ENCODE measurements around the gene TMEM129.
A peak's percentile ranks its signal among the peaks of the same experiment; 100 is the strongest.

The TMEM129 gene, protein sequence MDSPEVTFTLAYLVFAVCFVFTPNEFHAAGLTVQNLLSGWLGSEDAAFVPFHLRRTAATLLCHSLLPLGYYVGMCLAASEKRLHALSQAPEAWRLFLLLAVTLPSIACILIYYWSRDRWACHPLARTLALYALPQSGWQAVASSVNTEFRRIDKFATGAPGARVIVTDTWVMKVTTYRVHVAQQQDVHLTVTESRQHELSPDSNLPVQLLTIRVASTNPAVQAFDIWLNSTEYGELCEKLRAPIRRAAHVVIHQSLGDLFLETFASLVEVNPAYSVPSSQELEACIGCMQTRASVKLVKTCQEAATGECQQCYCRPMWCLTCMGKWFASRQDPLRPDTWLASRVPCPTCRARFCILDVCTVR

DNA sequence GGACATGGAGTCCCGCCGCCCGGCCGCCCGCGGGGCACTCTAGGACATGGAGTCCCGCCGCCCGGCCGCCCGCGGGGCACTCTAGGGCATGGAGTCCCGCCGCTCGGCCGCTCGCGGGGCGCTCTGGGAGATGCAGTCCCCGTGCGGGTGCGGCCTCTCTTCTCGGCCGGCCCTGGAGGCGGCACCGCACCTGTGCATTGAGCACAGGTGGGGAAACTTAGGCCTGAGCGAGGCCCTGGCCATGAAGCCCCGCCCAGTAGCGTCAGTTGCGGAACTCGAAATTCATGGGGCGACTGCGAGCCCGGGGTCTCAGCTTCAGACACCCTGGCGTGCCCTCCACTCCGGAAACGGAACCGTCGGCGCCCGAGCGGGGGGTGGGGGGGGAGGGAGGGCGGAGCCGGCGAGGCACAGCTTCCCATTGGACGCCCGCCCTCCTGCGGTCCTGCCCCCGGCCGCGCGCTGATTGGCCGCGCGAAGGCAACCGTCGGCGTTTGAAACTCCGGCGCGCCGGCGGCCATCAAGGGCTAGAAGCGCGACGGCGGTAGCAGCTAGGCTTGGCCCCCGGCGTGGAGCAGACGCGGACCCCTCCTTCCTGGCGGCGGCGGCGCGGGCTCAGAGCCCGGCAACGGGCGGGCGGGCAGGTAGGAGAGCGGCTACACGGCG is at the start of gene TMEM129, which contains the start of gene TACC3:
TMEM129 (minus strand) TSS at position 321 of the 663 bp plus-strand sequence. CDS start 486 bp downstream, outside the sequence.
TACC3 (plus strand) TSS at position 519 of the 663 bp plus-strand sequence. CDS start 1,901 bp downstream, outside the sequence.
- DNase-seq: peak; percentile 59 to 86

DNA sequence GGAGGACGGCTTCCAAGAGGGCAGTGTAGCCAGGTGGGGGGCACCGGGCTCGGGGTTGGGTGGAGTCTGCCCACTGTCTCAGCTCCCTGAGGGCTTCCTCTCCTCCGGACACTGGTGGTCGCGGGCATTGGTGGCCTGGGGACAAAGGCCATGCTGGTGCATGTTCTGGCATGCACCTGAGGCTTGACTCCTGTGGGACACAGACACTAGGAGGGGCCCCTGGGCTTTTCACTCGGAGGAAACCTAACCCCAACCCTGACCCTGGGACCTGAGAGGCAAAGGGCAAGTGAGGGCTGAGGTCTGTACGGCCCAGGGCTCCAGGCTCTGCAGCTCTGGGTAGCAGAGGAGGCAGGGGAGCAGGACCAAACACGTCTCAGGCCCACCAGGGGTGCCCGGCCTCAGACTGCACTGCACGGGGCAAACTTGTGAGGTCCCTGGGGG is 49.7 kb upstream of the TMEM129 start:
- no peak for DNase-seq

DNA sequence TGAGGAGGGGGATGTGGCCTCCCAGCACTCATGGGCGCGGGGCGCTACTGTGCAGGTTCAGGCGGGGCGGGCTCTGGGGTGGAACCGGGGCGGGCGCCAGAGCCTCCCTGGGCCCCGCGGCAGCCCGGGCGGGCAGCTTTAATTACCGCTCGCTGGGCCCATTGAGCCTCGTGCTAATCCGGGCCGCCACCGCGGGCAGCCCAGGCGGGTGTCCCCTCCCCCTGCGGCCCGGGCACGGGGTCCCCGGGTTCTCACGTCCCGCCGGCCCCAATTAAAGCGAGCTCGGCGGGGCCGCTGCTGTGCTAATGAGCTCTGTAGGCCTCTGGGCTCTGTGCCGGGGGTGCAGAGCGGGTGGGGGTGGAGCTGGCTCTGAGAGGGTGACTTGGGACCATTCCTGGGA is 49.1 kb upstream of the TMEM129 start:
- DNase-seq: no peak

DNA sequence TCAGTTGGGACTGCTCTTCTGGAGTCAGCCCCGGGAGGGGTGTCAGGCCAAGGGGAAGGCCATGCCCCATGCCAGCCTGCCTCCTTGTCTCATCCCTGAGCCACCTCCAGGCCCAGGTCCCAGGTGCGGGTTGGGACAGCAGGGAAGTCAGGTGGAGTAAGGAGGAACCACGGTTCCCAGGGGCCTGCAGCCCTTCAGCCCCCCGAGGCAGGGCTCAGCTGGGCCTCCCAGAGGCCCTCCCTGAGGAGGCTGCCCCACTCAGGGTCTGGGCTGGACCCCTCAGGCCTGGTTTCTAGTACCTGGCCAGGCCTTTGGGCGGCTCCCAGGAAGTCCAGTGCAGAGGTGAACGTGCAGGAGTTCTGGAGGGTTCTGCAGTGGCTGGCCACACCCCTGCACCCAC is 48.6 kb upstream of the TMEM129 start:
- no peak for DNase-seq

DNA sequence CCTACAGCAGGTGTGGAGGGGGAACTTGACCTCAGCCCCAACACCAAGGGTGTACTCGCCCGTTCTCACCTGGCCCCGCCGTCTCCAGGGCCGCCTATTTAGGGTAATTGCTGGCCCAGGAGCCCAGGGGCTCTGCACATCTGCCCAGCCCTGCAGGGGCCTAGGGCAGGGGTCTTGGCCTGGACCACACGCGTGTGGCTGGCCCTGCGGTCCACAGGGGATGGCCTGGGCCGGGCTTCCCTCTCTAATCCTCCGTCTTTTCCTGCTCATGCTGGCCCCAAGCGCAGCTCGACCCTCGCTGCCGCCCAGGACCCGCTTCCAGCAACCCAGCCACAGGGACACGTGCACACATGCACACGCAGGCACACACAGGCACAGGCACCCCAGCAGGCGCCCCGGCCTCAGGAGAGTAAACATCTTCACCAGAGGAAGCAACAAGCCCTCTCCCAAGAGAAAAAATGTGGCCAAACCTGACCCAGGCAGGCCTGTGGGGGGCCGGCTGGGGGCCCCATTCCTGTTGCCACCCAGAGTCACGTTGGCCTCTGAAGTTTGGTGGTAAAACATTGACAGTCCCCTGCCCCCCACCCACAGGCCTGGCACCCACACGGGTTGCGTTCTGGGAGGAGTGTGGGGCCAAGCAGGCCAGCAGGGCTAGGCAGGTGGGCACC is 47.4 kb upstream of the TMEM129 start:
- DNase-seq: no peak

DNA sequence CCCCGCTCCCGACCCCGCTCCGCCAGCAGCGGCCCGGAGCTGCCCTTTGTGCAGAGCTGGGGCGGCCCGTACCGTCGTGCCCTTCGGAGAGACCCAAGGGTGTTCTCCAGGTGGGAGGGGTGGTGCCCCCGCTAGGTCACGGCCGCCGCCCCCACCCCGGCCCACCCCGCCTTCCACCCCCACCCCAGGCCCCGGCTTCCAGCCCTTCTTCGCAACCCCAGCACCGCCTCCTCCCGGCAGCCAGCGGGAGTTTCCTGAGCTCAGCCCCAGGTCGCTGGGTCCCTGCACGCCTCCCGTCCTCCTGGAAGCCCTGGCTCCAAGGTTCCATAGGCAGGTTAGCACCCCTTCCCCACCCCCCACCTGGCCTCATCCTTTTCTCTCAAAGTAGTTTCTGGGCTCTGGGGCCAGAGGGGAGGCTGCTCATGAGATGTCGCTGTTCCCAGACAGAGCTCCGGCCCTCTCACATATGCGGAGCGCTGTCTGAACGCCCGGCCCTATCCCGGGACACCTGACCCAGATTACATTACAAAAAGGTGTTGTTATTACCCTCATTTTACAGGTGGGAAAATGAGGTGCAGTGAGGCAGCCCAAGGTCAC is 46.7 kb upstream of the TMEM129 start:
- no peak for DNase-seq

DNA sequence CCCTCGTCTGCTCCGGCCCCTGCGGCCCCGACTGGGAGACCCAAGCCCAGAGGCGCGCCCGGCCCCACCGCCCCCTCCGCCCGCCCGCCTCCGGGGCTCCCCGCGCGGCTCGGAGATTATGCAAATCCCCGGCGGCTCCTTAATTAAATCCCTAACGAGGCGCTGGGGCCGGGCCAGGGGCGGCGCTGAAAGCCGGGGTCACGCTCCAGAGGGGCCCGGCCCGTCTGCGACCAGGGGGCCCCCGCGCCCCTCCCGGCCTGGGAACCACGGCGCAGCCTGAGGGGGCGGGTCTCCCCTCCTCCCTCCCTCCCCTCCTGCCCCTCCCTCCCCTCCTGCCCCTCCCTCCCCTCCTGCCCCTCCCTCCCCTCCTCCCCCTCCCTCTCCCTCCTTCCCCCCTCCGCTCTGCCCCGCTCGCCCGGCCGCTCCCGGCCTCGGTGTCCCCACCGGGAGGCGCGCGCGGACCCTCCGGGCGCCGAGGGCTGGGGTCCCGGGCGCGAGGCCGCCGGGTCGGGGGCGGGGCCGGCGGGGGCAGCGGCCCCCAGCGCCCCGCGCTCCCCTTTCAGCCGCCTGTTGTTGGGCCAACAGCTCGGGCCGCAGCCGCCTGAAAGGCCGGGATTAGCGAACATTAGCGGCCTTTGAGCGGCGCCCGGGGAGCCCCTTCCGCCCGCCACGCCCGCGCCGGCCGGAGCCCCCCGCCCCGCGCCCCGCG is 46.1 kb upstream of the TMEM129 start:
- DNase-seq: no peak

DNA sequence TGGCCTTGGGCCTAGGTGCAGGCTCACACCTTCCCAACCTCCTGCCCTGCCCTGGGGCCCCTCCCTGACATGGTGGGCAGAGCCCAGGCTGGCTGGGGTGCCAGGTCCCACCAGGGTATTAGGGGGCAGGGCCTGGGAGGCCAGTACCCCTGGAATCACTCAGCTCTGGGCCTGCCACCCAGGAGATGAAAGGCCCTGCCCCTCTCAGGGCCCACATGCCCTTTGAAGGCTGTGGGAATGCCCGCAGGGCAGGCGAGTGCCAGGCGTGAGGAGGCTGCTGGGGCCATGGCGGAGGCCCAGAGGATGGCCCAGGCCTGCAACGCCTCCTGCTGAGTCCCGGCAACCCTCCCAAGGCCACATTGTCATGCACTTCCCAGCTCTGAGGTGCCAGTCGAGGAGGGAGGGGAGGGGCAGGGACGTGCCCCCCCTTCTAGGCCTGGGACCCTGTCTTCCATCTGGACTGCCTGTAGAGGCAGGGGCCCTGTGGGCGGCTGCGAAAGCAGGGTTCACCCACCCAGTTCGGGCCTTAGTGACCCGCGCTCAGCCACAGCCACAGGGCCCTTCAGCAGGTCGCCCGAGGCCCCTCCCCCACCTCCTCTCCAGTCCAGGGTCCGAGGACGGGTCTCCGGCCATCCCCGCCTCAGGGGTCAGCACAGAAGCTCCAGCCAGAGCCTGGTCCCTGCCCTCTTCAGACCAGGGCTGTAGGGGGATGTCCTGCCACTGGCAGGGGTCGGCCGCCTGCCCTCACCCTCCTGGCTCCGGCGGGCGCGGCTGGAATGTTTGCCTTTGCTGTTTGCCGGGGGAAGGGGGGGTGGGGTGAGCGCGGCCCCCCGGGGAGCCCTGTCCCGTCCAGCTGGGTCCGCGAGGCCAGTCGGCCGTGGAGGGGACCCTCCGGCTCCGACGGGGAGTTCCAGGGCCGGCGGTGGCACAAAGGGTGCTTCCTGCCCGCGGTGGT is 45.3 kb upstream of the TMEM129 start:
- DNase-seq: no peak

DNA sequence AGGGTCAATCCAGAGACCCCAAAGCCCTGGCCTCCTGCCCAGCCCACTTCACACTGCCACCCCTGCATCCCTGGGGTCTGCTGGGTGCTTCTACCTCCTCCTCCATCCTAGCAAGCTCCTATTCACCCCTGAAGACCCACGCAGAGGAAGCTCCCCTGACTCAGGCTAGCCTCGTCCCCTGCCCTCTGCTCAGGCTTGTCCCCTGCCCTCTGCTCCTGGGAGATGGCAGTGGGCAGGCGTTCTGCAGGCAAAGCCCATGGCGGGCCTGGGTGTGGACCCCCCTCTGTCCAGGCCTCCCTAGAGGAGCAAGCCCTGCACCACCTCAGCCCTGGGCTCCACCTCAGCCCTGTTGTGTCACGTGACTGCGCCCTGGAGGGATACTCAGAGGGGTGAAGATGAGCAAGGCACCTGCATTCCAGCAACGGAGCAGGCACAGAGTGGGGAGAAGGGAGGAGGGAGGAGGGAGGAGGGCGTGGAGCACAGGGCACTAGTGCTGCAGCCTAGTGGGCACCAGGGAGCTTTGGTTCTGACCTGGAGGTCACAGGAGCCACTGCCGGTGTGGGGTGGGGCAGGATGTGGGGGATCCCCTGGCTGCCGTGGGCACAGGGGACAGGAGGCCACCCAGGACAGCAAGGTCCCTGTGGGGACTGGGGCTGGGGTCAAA is 44.4 kb upstream of the TMEM129 start:
- DNase-seq: no peak

DNA sequence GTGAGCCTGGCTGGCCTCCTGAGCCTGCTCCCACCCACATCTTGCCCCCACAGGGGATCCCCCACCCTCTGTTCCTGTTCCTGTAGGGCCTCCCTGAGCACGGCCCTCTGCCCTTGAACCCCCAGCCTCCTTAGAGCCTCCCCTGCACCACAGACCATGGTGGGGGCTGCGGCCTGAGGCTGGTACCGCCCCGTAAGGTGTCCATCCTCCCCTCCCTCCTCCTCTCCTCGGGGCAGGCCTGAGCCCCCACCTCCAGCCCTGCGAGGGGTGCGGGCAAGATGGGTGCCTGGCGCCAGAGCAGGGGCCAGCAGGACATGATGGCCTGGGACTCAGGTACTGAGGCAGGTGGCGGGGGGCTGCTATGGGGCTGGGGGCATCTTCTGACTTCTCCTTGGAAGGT is 43.5 kb upstream of the TMEM129 start:
- DNase-seq: no peak

DNA sequence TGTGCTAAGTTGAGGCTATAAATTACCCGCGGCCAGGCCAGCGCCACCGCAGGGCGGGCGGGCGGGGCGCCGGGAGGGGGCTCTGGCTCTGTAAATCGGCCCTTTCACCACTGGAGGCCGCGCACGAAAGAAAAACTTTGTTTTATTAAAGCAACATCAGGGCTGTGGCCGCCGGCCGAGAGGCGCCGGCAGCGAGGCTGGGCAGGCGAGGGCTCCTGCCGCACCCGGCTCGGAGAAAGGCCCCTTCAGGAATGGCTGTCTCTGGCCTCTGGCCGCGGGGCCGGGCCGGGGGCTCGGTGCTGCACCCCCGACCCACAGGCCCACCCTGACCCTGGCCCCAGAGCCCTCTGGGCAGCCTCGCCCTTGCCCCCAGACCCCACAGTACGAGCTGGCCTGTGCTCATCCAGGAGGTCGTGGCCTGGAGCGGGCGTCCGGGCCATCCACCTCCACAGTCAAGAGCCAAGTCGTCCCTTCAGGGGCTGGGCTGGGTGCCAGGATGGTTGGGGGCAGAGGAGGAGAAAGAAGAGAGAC is 42.5 kb upstream of the TMEM129 start:
- DNase-seq: no peak

DNA sequence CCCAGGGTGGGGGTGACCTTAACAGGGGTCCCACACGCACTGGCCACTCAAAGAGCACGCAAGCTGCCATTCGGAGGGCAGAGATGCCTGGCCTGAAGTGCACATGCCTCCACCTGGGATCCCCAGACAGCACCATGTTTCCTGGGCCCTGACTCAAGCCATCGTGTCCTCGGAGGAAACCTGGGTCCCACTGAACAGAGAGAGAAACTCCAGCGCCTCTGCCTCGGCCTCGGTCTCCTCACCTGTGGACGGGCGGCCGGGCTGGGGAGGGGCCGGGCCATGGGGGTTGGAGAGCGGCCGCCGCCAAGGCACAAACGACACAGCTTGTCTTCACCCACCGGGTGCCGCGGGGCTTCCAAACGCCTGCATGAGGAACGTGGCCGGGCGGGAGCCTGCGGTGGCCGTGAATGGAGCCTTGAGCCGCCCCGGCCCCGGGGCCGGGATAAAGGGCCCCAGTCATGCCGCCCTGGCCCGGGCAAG is 42.0 kb upstream of the TMEM129 start:
- DNase-seq: no peak

DNA sequence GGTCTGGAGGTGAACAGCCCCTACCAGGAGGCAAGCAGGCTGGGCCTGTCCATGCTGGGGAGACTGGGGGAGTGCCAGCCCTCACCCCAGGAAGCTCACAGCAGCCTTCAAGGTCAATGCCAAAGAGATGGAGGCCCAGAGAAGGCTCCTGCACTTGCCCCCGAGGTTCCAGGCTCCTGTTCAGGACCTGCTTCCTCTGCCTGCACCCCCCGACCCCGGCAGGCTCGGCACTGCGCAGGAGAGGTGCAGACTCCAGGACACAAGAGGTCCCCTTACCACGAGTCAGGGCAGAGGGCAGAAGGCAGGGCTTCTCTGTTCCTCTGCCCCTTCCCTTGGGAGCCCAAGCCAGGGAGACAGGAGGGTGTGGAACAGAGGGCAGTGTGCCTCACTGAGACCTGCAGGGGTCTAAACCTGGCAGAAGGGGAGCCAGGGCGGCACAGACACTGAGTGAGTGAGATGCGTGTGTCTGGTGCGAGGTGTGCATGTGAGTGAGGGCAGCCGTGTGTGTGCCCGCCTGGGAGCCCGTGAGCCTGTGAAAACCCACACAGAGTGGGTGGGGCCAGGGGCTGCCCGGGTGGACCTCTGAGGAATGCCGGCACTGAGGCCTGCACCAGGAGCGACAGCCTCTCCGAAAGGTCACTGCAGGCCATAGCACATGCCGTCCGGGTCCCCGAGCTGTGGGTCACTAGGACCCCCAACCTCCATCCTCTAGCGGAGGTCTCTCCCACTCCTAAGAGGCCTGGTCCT is 41.3 kb upstream of the TMEM129 start:
- DNase-seq: no peak

DNA sequence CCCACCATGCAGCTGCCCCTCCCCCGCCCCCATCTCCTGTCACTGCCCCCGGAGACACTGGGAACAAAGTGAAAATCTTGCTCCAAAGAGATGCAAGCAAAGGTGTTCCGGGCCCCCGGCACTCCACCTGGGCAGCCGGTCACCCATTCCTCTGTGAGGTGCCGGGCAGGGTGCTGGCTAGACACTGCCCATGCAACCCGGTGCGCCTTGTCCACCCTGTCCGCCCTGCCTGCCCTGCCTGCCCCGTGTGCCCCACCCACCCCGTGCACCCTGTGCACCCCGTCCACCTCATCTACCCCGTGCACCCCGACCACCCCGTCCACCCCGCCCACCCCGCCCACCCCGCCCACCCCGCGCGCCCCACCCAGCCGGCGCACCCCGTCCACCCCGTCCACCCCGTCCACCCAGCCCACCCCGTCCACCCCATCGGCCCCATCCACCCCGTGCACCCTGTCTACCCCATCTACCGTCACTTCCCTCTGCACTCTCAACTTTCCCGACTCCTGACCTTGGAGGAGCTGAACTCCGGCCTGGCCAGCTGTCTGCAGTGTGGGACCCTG is 40.1 kb upstream of the TMEM129 start:
- DNase-seq: no peak

DNA sequence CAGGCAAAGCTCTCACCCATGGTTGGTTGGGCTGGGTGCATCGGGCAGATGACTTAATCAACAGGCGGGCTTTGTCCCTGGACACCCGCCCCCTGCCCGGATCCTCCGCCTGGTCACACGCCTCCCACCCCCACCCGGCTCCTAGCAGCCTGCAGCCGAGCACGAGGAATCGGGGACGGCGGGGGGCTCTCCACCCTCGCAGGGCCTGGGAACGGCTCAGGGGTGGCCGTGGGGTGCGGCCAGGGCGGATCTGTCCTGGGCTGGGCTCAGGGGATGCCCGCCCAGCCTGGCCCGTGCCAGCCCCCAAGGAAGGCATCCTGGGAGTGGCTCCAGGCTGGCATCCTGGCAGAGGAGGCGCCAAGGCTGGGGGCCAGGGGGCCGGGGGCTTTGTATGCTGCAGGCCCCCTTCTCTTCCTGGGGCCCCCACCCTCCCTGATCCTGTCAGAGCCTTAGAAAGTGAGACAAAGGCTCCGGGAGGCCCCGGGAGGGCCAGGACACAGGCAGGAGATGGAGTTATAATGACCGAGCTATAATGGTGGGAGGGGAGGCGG is 39.5 kb upstream of the TMEM129 start:
- no peak for DNase-seq

DNA sequence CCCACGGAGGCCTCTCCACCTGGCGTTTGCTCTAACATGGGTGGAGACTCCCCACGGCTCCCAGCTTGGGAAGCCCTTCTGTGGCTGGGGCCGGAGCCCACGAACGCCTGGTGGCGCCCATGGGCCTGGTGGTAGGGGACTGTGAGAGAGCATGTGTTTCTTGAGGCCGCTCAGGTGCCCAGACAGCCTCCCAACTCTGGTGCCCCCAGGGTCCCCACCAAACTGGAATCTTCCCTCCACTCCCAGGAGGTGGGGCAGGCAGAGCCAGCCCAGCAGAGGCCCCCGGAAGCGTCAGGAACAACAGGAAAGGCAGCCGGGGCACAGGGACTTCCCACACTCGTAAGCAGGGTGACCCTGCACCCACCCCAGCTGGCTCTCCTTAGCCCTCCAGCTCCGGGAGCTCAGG is 38.7 kb upstream of the TMEM129 start:
- no peak for DNase-seq

DNA sequence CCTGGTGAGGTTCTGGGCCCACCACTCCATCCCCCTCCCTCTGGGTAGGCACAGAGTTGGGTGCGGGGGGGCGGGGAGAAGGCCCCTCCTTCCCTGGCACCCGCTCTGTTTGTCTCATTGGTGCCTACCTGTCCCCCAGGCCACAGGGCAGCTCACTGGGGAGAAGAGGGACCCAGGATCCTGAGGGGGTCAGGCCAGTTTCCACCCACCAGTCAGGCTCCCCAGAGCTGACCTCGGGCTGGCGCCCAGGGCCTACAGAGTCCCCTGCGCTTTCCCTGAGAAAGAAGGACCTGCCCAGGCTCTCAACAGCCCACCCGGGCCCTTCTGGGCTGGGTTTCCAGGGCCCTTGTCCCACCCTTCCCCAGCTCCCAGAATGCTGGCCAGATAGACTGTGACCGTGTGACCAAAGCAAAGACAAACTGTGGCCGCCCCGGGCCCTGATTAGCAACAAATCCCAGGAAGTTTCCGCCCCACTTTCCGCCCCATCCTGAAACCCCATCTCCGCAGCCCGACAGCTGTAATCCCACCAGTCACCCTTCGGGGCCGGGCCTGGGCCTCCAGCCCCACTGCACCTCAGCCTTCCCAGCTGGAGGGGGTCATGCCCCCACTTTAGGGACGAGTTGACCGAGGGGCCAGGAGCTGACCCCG is 38.2 kb upstream of the TMEM129 start:
- DNase-seq: no peak

DNA sequence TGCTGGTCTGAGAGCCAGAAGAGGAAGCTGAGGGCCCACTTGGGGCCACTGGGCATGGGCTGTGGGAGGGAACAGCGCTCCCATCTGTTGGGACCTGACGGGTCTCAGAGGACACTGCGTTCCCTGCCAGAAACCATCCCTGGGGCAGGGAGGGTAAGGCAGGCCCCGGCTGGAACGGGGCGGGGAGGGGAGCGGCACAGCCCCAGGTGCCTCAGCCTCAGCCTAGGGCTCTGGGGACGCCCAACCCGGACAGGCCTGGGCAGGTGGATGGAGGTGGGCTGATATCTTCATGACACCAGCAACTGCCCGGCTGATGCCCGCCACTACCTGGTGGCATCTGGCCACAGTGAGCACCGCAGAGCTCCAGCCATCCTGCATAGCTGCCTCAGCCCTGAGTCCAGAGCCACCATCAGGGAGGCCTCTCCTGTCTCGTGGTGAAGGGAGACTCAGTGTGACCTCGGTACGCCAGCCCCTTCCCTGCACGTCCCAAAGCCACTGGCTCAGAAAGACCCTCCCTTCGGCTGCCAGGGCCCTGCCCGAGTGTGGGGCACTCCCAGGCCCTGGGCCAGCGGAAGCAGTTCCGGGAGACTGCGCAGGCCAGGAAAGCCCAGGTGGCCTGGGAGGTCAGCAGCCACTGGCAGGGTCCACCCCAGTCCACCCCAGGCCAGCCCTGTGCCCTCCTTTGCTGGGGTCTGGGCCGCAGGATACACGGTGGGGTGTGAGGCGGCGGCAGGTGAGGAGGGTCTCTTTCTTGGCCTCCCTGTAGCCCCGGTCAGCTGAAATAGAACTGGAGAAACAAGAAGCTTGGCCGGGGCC is 37.4 kb upstream of the TMEM129 start:
- DNase-seq: no peak

Measured in NCI-H446 (cell line).